OCI-LY3 (cell line): Measurements from ENCODE around the gene CECR2.

Source experiments
- H2AFZ ChIP-seq: fragments of 200-600, 300-600 bp; shearing (Covaris generic); 2 replicates; pipeline ENCODE4 v1.6.0; 2014; ENCODE audit warnings: antibody characterized with exemption, low read depth, low read length
- H3K27ac ChIP-seq: fragments of 200-600, 300-600 bp; sonication (generic); 2 replicates; pipeline ENCODE4 v1.5.1; 2014; ENCODE audit warnings: mild to moderate bottlenecking, low read length, moderate library complexity, mixed read lengths
- H3K27me3 ChIP-seq: fragments of 200-600, 300-600 bp; sonication (generic); 2 replicates; pipeline ENCODE4 v1.6.1; 2014; ENCODE audit warnings: low read depth, low read length, mixed read lengths
- H3K36me3 ChIP-seq: fragments of 200-600, 300-600 bp; sonication (generic); replicated peaks from 2 replicates; pipeline ENCODE3; 2014; ENCODE audit warnings: low read depth, low read length, mixed read lengths
- H3K4me1 ChIP-seq: fragments of 300-600, 200-600 bp; sonication (generic); 2 replicates; pipeline ENCODE4 v1.6.1; 2014; ENCODE audit warnings: low read length, mixed read lengths
- H3K4me2 ChIP-seq: fragments of 200-600, 300-600 bp; sonication (generic); 2 replicates; pipeline ENCODE4 v1.6.1; 2014; ENCODE audit warnings: low read length, mixed read lengths
- H3K4me3 ChIP-seq: fragments of 300-600, 200-600 bp; sonication (generic); 2 replicates; pipeline ENCODE4 v1.5.1; 2014; ENCODE audit warnings: antibody characterized with exemption, mild to moderate bottlenecking, low read length, moderate library complexity
- H3K79me2 ChIP-seq: fragments of 300-600, 200-600 bp; shearing (Covaris generic); 2 replicates; pipeline ENCODE4 v1.6.1; 2014; ENCODE audit warnings: mild to moderate bottlenecking, low read length, mixed read lengths
- H3K9ac ChIP-seq: fragments of 300-600, 200-600 bp; shearing (Covaris generic); 2 replicates; pipeline ENCODE4 v1.6.0; 2014; ENCODE audit warnings: mild to moderate bottlenecking, low read length, moderate library complexity
- H3K9me3 ChIP-seq: fragments of 200-600, 300-600 bp; shearing (Covaris generic); 2 replicates; pipeline ENCODE4 v1.6.1; 2014; ENCODE audit warnings: low read length, mixed read lengths; ENCODE audit not compliant: insufficient read depth
- H4K20me1 ChIP-seq: fragments of 200-600, 300-600 bp; sonication (generic); 2 replicates; pipeline ENCODE4 v1.6.1; 2016; ENCODE audit warnings: low read length, mixed read lengths; ENCODE audit not compliant: insufficient read depth
- EZH2phosphoT487 ChIP-seq: fragments of 200-600 bp; shearing (Covaris generic); IDR thresholded peaks from 2 replicates; pipeline ENCODE4 v1.6.1; 2018; ENCODE audit warnings: antibody characterized with exemption, mixed run types, low read depth
- TF ChIP-seq, protein P1 (sequence below): fragments of 200-600, 300-600 bp; sonication (generic); IDR thresholded peaks from 2 replicates; pipeline ENCODE4 v1.5.1; 2014; ENCODE audit warnings: antibody characterized with exemption, low read length, low read depth

The CECR2 gene

GRCh38 chr22:17431179-17431578, 61.9 kb downstream of the CECR2 start:
- 0 out of 2 replicates have a peak, but pooled peaks cover 3% of the 10 kb centered on the region for H3K27me3 ChIP-seq
- no peaks in the 10 kb centered on the region for H3K9me3 ChIP-seq
- H2AFZ ChIP-seq, result no peak overlapping the region
- H3K4me1 ChIP-seq, result peaks cover under 1% of the 10 kb centered on the region; the same call in 1 of the 2 replicates
- no peak overlapping the region for H3K9ac ChIP-seq
- no peak overlapping the region for H3K4me3 ChIP-seq
- H3K36me3 ChIP-seq, result no peaks in the 10 kb centered on the region
- TF ChIP-seq, protein P1, sequence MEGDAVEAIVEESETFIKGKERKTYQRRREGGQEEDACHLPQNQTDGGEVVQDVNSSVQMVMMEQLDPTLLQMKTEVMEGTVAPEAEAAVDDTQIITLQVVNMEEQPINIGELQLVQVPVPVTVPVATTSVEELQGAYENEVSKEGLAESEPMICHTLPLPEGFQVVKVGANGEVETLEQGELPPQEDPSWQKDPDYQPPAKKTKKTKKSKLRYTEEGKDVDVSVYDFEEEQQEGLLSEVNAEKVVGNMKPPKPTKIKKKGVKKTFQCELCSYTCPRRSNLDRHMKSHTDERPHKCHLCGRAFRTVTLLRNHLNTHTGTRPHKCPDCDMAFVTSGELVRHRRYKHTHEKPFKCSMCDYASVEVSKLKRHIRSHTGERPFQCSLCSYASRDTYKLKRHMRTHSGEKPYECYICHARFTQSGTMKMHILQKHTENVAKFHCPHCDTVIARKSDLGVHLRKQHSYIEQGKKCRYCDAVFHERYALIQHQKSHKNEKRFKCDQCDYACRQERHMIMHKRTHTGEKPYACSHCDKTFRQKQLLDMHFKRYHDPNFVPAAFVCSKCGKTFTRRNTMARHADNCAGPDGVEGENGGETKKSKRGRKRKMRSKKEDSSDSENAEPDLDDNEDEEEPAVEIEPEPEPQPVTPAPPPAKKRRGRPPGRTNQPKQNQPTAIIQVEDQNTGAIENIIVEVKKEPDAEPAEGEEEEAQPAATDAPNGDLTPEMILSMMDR, result no peak
- TF ChIP-seq EZH2phosphoT487, result no peak
- no peaks in the 10 kb centered on the region for H4K20me1 ChIP-seq
- H3K27ac ChIP-seq, result no peak overlapping the region
- H3K79me2 ChIP-seq, result no peaks in the 10 kb centered on the region
- H3K4me2 ChIP-seq, result no peak overlapping the region

- Histone ChIP-seq H3K4me2 (no peak overlapping the region), H3K4me3 (no peak overlapping the region), H4K20me1 (no peaks in the 10 kb centered on the region), H3K9ac (no peak overlapping the region), H3K27ac (no peak overlapping the region), H3K79me2 (no peaks in the 10 kb centered on the region), H2AFZ (no peak overlapping the region), H3K36me3 (no peaks in the 10 kb centered on the region), H3K9me3 (no peaks in the 10 kb centered on the region), H3K27me3 (0 out of 2 replicates have a peak, but pooled peaks cover 3% of the 10 kb centered on the region), H3K4me1 (peaks cover 7% of the 10 kb centered on the region)
- TF ChIP-seq, protein P1, result no peak
- no peak for TF ChIP-seq EZH2phosphoT487
Observed at GRCh38 chr22:17434856-17435255, 65.6 kb downstream of the CECR2 start.

DNA sequence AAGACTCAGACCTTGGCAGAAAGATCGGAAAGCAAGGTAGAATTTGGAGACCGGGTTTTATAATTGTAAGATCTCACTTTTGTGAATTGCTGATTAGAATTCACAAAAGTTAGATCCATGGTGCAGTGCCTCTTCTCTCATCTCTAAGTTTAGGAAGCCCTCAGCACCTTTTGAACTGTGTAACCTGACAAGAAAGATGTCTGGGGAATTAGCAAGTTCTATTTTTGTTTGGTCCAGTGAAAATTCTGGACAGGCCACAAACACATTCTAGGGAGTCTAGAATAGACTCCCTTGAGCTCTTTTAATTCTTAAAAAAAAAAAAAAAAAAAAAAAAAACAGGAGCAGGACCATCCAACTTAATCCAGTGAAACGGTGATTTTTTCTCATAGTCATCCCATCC, 66.1 kb downstream of the CECR2 start:
- H4K20me1 ChIP-seq, result no peaks in the 10 kb centered on the region
- H3K9me3 ChIP-seq, result no peaks in the 10 kb centered on the region
- H3K79me2 ChIP-seq, result no peaks in the 10 kb centered on the region
- peaks cover 7% of the 10 kb centered on the region for H3K4me1 ChIP-seq
- TF ChIP-seq, protein P1, result no peak
- TF ChIP-seq EZH2phosphoT487, result no peak
- H3K36me3 ChIP-seq, result no peaks in the 10 kb centered on the region
- H3K4me2 ChIP-seq, result no peak overlapping the region
- H3K27me3 ChIP-seq, result 0 out of 2 replicates have a peak, but pooled peaks cover 2% of the 10 kb centered on the region
- H3K4me3 ChIP-seq, result no peak overlapping the region
- no peak overlapping the region for H2AFZ ChIP-seq
- H3K27ac ChIP-seq, result no peak overlapping the region
- H3K9ac ChIP-seq, result no peak overlapping the region

- H3K27me3 ChIP-seq, result no peaks in the 10 kb centered on the region
- H3K36me3 ChIP-seq, result no peaks in the 10 kb centered on the region
- no peak overlapping the region for H3K4me3 ChIP-seq
- H3K79me2 ChIP-seq, result no peaks in the 10 kb centered on the region
- no peak overlapping the region for H3K27ac ChIP-seq
- no peaks in the 10 kb centered on the region for H4K20me1 ChIP-seq
- TF ChIP-seq EZH2phosphoT487, result no peak
- TF ChIP-seq, protein P1, result no peak
- H3K9ac ChIP-seq, result no peak overlapping the region
- H3K4me1 ChIP-seq, result peaks cover 7% of the 10 kb centered on the region
- H3K4me2 ChIP-seq, result 0 out of 2 replicates have a peak overlapping the region, but pooled peaks have one; percentile 4
- H3K9me3 ChIP-seq, result no peaks in the 10 kb centered on the region
- H2AFZ ChIP-seq, result peak overlapping the region; percentile 49
Observed at GRCh38 chr22:17436382-17436980, 67.2 kb downstream of the CECR2 start.
